Sigmoid colon (tissue), 7 donors: ENCODE measurements around the gene C19orf38. TPM values are rescaled to one million over a fixed set of nuclear protein-coding genes. Genes with fewer than 3 reads are reported as not detected.

Experiments
- DNase-seq: peaks from one replicate; pipeline ENCODE4 v3.0.0-alpha.2; 2019
- H3K27ac ChIP-seq, 4 donors: fragments of 200-600 bp; sonication (generic); one replicate each; pipeline ENCODE4 v1.5.1; 2016 to 2019; ENCODE audit warnings: mild to moderate bottlenecking in 1 of 4
- H3K27me3 ChIP-seq, 3 donors: fragments of 200-600 bp; sonication (generic); one replicate each; pipeline ENCODE4 v1.5.1; 2019; ENCODE audit warnings: mild to moderate bottlenecking in 1 of 3
- H3K36me3 ChIP-seq, 4 donors: fragments of 200-600 bp; sonication (generic); one replicate each; pipeline ENCODE4 v1.5.1; 2016 to 2019
- H3K4me1 ChIP-seq, 4 donors: fragments of 200-600 bp; sonication (generic); one replicate each; pipeline ENCODE4 v1.5.1; 2017 to 2019
- H3K4me3 ChIP-seq, 4 donors: fragments of 200-600 bp; sonication (generic); one replicate each; pipeline ENCODE4 v1.5.1; 2017 to 2019; ENCODE audit warnings: mild to moderate bottlenecking in 2 of 4, moderate library complexity in 1 of 4
- H3K9me3 ChIP-seq, 4 donors: fragments of 200-600 bp in 3 of 4; sonication (generic) in 3 of 4; one replicate each; pipeline versions ENCODE4 v1.5.1 to v1.6.1; 2013 to 2019
- EP300 ChIP-seq, 4 donors: sonication (generic); formaldehyde crosslinking; IDR thresholded peaks; one replicate each; pipeline ENCODE4 v1.6.1; 2017; ENCODE audit warnings: antibody characterized with exemption in 4 of 4
- POLR2A ChIP-seq, 2 donors: fragments of 450-650 bp; IDR thresholded peaks; one replicate each; pipeline ENCODE4 v1.6.1; 2016; ENCODE audit warnings: antibody characterized with exemption in 2 of 2, mild to moderate bottlenecking in 2 of 2, moderate library complexity in 2 of 2
- POLR2AphosphoS5 ChIP-seq, 4 donors: sonication (generic); formaldehyde crosslinking; IDR thresholded peaks; one replicate each; pipeline ENCODE4 v1.6.1; 2017; ENCODE audit warnings: antibody characterized with exemption in 4 of 4
- WGBS, 2 donors: extraction: QIAGEN DNeasy Blood & Tissue Kit; methylation state at CpG; one replicate each; pipeline ENCODE4 v1.1.7; 2013; 5-methylcytosine and 5-hydroxymethylcytosine counted together
- intact Hi-C: fragments of 100-400 bp; cut with DNase I; formaldehyde crosslinking; loops from one replicate; pipeline ENCODE4 v1.15.1; 2023
- polyA plus RNA-seq, 3 donors: library from polyadenylated mRNA; stranded (reverse); fragments of 200-250 nt; gene quantifications; one replicate each; pipeline ENCODE4 v1.2.3, GENCODE V29; 2013
- total RNA-seq, 4 donors: library from RNA; depleted of rRNA; stranded (reverse); fragments of >200 nt; gene quantifications; one replicate each; pipeline ENCODE4 v1.1.0, GENCODE V29; 2016
- TF ChIP-seq, protein P1 (sequence below), 4 experiments: fragments of 450-650 bp in 3 of 4; fragments of 200-600 bp in 1 of 4; IDR thresholded peaks; one replicate each; pipeline ENCODE4 v1.5.1; 2016 to 2019; ENCODE audit warnings: antibody characterized with exemption in 4 of 4, mild to moderate bottlenecking in 3 of 4, moderate library complexity in 2 of 4
- donor health status: healthy with polysubstance abuse.
- donor health status: Bipolar disorder and iron deficiency.
- donor health status: healthy.

The C19orf38 gene
- total and polyA plus RNA-seq, 7 donors: 0.92 to 3.3 (median 1.6) TPM; not detected in 1

DNA sequence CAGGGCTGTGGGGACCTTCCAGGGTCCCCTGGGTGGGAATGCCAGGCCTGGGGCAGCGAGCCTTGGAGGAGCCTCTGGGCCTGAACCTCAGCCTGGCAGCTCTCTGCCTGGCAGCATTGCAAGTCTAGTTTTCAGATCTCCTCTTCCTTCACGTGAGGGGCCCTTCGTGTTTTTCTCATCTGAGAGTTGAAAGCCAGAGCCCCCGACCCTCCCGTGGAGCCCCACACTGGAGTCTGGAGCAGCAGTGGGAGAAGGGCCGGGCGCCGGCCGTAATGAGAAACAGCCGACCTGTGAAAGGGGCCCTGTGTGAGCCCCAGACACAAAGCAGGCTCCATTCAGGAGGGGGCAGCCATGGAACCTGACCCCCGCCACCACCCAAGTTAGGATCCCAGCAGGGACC, 31.5 kb upstream of the C19orf38 start:
- H3K4me3 ChIP-seq: peak overlapping the region in 3 of 4 donors; percentile 34 to 44 (median 40)
- H3K27me3 ChIP-seq: no peaks in the 10 kb centered on the region
- peaks cover 0 to 38% (median 24%) of the 10 kb centered on the region in 4 donors for H3K4me1 ChIP-seq
- intact Hi-C loops: no loop called here
- H3K27ac ChIP-seq: peak overlapping the region; percentile 71 to 79 (median 75)
- WGBS, 2 donors: 82 to 90% methylated on average over 11 of the region's 11 CpGs
- no peak for TF ChIP-seq POLR2AphosphoS5 (IDR thresholded peaks at IDR 0.05)
- TF ChIP-seq EP300 (IDR thresholded peaks at IDR 0.05): no peak
- no peak for TF ChIP-seq POLR2A (IDR thresholded peaks at IDR 0.05)
- TF ChIP-seq, protein P1, sequence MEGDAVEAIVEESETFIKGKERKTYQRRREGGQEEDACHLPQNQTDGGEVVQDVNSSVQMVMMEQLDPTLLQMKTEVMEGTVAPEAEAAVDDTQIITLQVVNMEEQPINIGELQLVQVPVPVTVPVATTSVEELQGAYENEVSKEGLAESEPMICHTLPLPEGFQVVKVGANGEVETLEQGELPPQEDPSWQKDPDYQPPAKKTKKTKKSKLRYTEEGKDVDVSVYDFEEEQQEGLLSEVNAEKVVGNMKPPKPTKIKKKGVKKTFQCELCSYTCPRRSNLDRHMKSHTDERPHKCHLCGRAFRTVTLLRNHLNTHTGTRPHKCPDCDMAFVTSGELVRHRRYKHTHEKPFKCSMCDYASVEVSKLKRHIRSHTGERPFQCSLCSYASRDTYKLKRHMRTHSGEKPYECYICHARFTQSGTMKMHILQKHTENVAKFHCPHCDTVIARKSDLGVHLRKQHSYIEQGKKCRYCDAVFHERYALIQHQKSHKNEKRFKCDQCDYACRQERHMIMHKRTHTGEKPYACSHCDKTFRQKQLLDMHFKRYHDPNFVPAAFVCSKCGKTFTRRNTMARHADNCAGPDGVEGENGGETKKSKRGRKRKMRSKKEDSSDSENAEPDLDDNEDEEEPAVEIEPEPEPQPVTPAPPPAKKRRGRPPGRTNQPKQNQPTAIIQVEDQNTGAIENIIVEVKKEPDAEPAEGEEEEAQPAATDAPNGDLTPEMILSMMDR (IDR thresholded peaks at IDR 0.05): no peak
- peaks cover 11 to 63% (median 26%) of the 10 kb centered on the region in 4 donors for H3K36me3 ChIP-seq
- DNase-seq: no peak
- H3K9me3 ChIP-seq: no peaks in the 10 kb centered on the region

- peak overlapping the region in 3 of 4 donors; percentile 34 to 44 (median 40) for H3K4me3 ChIP-seq
- TF ChIP-seq EP300 (IDR thresholded peaks at IDR 0.05) (no peak), POLR2AphosphoS5 (IDR thresholded peaks at IDR 0.05) (peak in 3 of 4 donors; percentile 35 to 61 (median 44)), POLR2A (IDR thresholded peaks at IDR 0.05) (no peak)
- TF ChIP-seq, protein P1 (IDR thresholded peaks at IDR 0.05): no peak
- peak; percentile 90 for DNase-seq
- no peaks in the 10 kb centered on the region for H3K27me3 ChIP-seq
- WGBS, 2 donors: 82 to 85% methylated on average over 42 of the region's 42 CpGs
- intact Hi-C loops: no loop called here
- H3K36me3 ChIP-seq: peaks cover 11 to 63% (median 23%) of the 10 kb centered on the region in 4 donors
- peaks cover 0 to 37% (median 23%) of the 10 kb centered on the region in 4 donors for H3K4me1 ChIP-seq
- no peaks in the 10 kb centered on the region for H3K9me3 ChIP-seq
- H3K27ac ChIP-seq: peak overlapping the region; percentile 71 to 79 (median 75)
Measured at GRCh38 chr19:10817291-10818038, 30.8 kb upstream of the C19orf38 start.

GRCh38 chr19:10818301-10819123, 29.7 kb upstream of the C19orf38 start:
- Histone ChIP-seq H3K4me3 (peak overlapping the region in 3 of 4 donors; percentile 34 to 44 (median 40)), H3K9me3 (no peaks in the 10 kb centered on the region), H3K36me3 (peaks cover 16 to 65% (median 26%) of the 10 kb centered on the region in 4 donors), H3K27me3 (no peaks in the 10 kb centered on the region), H3K4me1 (peaks cover 0 to 27% (median 13%) of the 10 kb centered on the region in 4 donors), H3K27ac (peak overlapping the region; percentile 71 to 79 (median 75))
- 90 to 93% methylated on average over 19 of the region's 19 CpGs for WGBS, 2 donors
- DNase-seq: no peak
- intact Hi-C loops: no loop called here
- TF ChIP-seq POLR2AphosphoS5 (IDR thresholded peaks at IDR 0.05) (no peak), EP300 (IDR thresholded peaks at IDR 0.05) (no peak)
- TF ChIP-seq, protein P1 (IDR thresholded peaks at IDR 0.05): no peak

- no peak for DNase-seq
- WGBS, 2 donors: 96 to 97% methylated on average over 27 of the region's 27 CpGs
- Histone ChIP-seq H3K27me3 (no peaks in the 10 kb centered on the region), H3K9me3 (no peaks in the 10 kb centered on the region), H3K27ac (peak overlapping the region in 2 of 4 donors; percentile 71 to 72), H3K4me1 (peaks cover 0 to 22% (median 13%) of the 10 kb centered on the region in 4 donors), H3K4me3 (no peak overlapping the region), H3K36me3 (peaks cover 22 to 69% (median 34%) of the 10 kb centered on the region in 4 donors)
- intact Hi-C loops: no loop called here
- TF ChIP-seq POLR2AphosphoS5 (IDR thresholded peaks at IDR 0.05): no peak
- TF ChIP-seq, protein P1 (IDR thresholded peaks at IDR 0.05): no peak
- no peak for TF ChIP-seq EP300 (IDR thresholded peaks at IDR 0.05)
- no peak for TF ChIP-seq POLR2A (IDR thresholded peaks at IDR 0.05)
Measured at GRCh38 chr19:10819124-10820060, 28.8 kb upstream of the C19orf38 start.
